Ishikawa (cell line): ENCODE data around the gene ATP6V1G3.

Experiments
- CEBPB ChIP-seq: IDR thresholded peaks from 2 replicates; pipeline ENCODE4 v1.6.1; 2012
- CREB1 ChIP-seq: IDR thresholded peaks from 2 replicates; pipeline ENCODE4 v1.6.1; 2012; ENCODE audit warnings: low read depth
- EGR1 ChIP-seq: IDR thresholded peaks from 2 replicates; pipeline ENCODE4 v1.6.1; 2012
- EP300 ChIP-seq: IDR thresholded peaks from 2 replicates; pipeline ENCODE4 v1.6.1; 2012; ENCODE audit warnings: borderline replicate concordance
- FOXM1 ChIP-seq: IDR thresholded peaks from 2 replicates; pipeline ENCODE4 v1.6.1; 2012; ENCODE audit warnings: low read depth, borderline replicate concordance
- MAX ChIP-seq: IDR thresholded peaks from 2 replicates; pipeline ENCODE4 v1.6.1; 2012
- NFIC ChIP-seq: IDR thresholded peaks from 2 replicates; pipeline ENCODE4 v1.6.1; 2012
- RAD21 ChIP-seq: IDR thresholded peaks from 2 replicates; pipeline ENCODE4 v1.6.1; 2012; ENCODE audit warnings: low read depth
- REST ChIP-seq: IDR thresholded peaks from 2 replicates; pipeline ENCODE4 v1.6.1; 2012; ENCODE audit warnings: low read depth, mild to moderate bottlenecking
- TAF1 ChIP-seq: IDR thresholded peaks from 2 replicates; pipeline ENCODE4 v1.6.1; 2012; ENCODE audit warnings: low read depth, mild to moderate bottlenecking
- TCF12 ChIP-seq: IDR thresholded peaks from 2 replicates; pipeline ENCODE4 v1.6.1; 2012; ENCODE audit warnings: low read depth
- TEAD4 ChIP-seq: IDR thresholded peaks from 2 replicates; pipeline ENCODE4 v1.6.1; 2012
- USF1 ChIP-seq: IDR thresholded peaks from 2 replicates; pipeline ENCODE4 v1.6.1; 2012
- YY1 ChIP-seq: IDR thresholded peaks from 2 replicates; pipeline ENCODE4 v1.6.1; 2012; ENCODE audit warnings: low read depth
- ZBTB7A ChIP-seq: IDR thresholded peaks from 2 replicates; pipeline ENCODE4 v1.6.1; 2012; ENCODE audit warnings: low read depth

The ATP6V1G3 gene

GRCh38 chr1:198563583-198563982 lies 23.1 kb upstream of the ATP6V1G3 start:
- no peak for TF ChIP-seq USF1
- TF ChIP-seq EGR1, result no peak
- TF ChIP-seq TEAD4, result no peak
- no peak for TF ChIP-seq ZBTB7A
- TF ChIP-seq EP300, result no peak
- TF ChIP-seq TAF1, result no peak
- no peak for TF ChIP-seq RAD21
- TF ChIP-seq MAX, result no peak

GRCh38 chr1:198560161-198560560 lies 19.7 kb upstream of the ATP6V1G3 start:
- TF ChIP-seq REST (no peak), TEAD4 (no peak), NFIC (no peak; the same call in 1 of the 2 replicates), YY1 (no peak), EP300 (no peak), EGR1 (no peak), CREB1 (no peak)

- TF ChIP-seq FOXM1, result no peak
- no peak for TF ChIP-seq CREB1
These were observed 18.9 kb upstream of the ATP6V1G3 start for GRCh38 chr1:198559362-198559761.

GRCh38 chr1:198558402-198558801 lies 17.9 kb upstream of the ATP6V1G3 start:
- no peak for TF ChIP-seq NFIC
- no peak for TF ChIP-seq FOXM1
- no peak for TF ChIP-seq REST

- no peak for TF ChIP-seq REST
- TF ChIP-seq TAF1, result no peak
- TF ChIP-seq ZBTB7A, result no peak
- no peak for TF ChIP-seq TEAD4
- no peak for TF ChIP-seq USF1
- no peak for TF ChIP-seq RAD21
- no peak for TF ChIP-seq EGR1
- TF ChIP-seq FOXM1, result no peak
- no peak for TF ChIP-seq NFIC
- TF ChIP-seq CREB1, result no peak
These were observed 16.5 kb upstream of the ATP6V1G3 start for GRCh38 chr1:198556971-198557370.

GRCh38 chr1:198552668-198553416 lies 12.4 kb upstream of the ATP6V1G3 start:
- TF ChIP-seq CREB1 (no peak), CEBPB (no peak), TCF12 (no peak), ZBTB7A (no peak), NFIC (no peak), RAD21 (no peak), MAX (no peak), TAF1 (no peak), YY1 (no peak), EGR1 (no peak), TEAD4 (no peak), REST (no peak), USF1 (no peak), EP300 (no peak), FOXM1 (no peak)
